T-cell (primary cell): ENCODE measurements around the gene KDM4F. TPM values are rescaled to one million over a fixed set of nuclear protein-coding genes. Genes with fewer than 3 reads are reported as not detected.

Experiments used
- ATAC-seq, 4 experiments: fragments of 200-7000 bp in 3 of 4; fragments of 150-1000 bp in 1 of 4; cut with Tn5 transposase; replicated peaks in 1 of 4; 1 replicate in 3 of 4; 2 replicates in 1 of 4; pipeline ENCODE4 v1.10.0; 2021; ENCODE audit warnings: moderate library complexity in 3 of 4, mild to moderate bottlenecking in 2 of 4, moderate number of reproducible peaks in 1 of 4
- CTCF ChIA-PET, 2 donors: fragments of 300-600 bp; sonication (Branson Sonifier 250); formaldehyde crosslinking; loops; one replicate each; lab custom pipeline; 2022; ENCODE audit warnings: antibody characterized with exemption in 2 of 2; lab: Charles Lee
- POLR2A ChIA-PET, 2 donors: fragments of 300-600 bp; sonication (Branson Sonifier 250); formaldehyde crosslinking; loops; one replicate each; lab custom pipeline; 2022; ENCODE audit warnings: antibody characterized with exemption in 2 of 2; lab: Charles Lee
- DNase-seq, 35 experiments: peaks; one replicate each; pipeline versions ENCODE4 v3.0.0 to v3.0.0-alpha.2; 2013 to 2023
- H3K27ac ChIP-seq: one replicate; pipeline ENCODE4 v1.5.1; 2013; ENCODE audit warnings: low read length
- H3K27me3 ChIP-seq, 2 experiments: replicated peaks in 1 of 2; 1 replicate in 1 of 2; 2 replicates in 1 of 2; pipeline versions ENCODE4 v1.6.1 to v1.7.0; 2013; ENCODE audit warnings: low read length in 1 of 2, mixed read lengths in 1 of 2; ENCODE audit not compliant: control insufficient read depth in 2 of 2, insufficient read depth in 2 of 2; ENCODE audit errors: extremely low read depth in 1 of 2
- H3K36me3 ChIP-seq, 2 donors: 1 replicate in 1 of 2; 2 replicates in 1 of 2; pipeline versions ENCODE4 v1.6.1 to v1.7.0; 2013; ENCODE audit warnings: low read length in 1 of 2; ENCODE audit not compliant: control insufficient read depth in 2 of 2, insufficient read depth in 1 of 2; ENCODE audit errors: extremely low read depth in 1 of 2
- H3K4me1 ChIP-seq, 2 experiments: 1 replicate in 1 of 2; 2 replicates in 1 of 2; pipeline versions ENCODE4 v1.6.1 to v1.7.0; 2013; ENCODE audit warnings: low read length in 2 of 2, mixed read lengths in 1 of 2; ENCODE audit not compliant: insufficient read depth in 2 of 2, control insufficient read depth in 1 of 2; ENCODE audit errors: extremely low read depth in 1 of 2
- H3K4me3 ChIP-seq, 2 donors: 1 replicate in 1 of 2; 2 replicates in 1 of 2; pipeline versions ENCODE4 v1.5.1 to v1.7.0; 2013; ENCODE audit warnings: mild to moderate bottlenecking in 2 of 2, low read length in 1 of 2, moderate library complexity in 1 of 2; ENCODE audit not compliant: control insufficient read depth in 1 of 2; ENCODE audit errors: extremely low read depth in 1 of 2
- H3K9me3 ChIP-seq: 2 replicates; pipeline ENCODE4 v1.7.0; 2013
- H3K27ac Mint-ChIP-seq, 2 donors: one replicate each; pipeline ENCODE4 v1.8.0; 2020 to 2021; ENCODE audit warnings: mild to moderate bottlenecking in 2 of 2, mixed read lengths in 2 of 2
- H3K27me3 Mint-ChIP-seq, 2 donors: one replicate each; pipeline ENCODE4 v1.8.0; 2021 to 2022; ENCODE audit warnings: mixed read lengths in 2 of 2
- H3K36me3 Mint-ChIP-seq: one replicate; pipeline ENCODE4 v1.8.0; 2021; ENCODE audit warnings: mixed read lengths
- H3K4me1 Mint-ChIP-seq, 3 donors: one replicate each; pipeline ENCODE4 v1.8.0; 2020 to 2022; ENCODE audit warnings: mixed read lengths in 3 of 3, mild to moderate bottlenecking in 1 of 3
- H3K4me3 Mint-ChIP-seq, 3 donors: one replicate each; pipeline ENCODE4 v1.8.0; 2020 to 2022; ENCODE audit warnings: mild to moderate bottlenecking in 3 of 3, mixed read lengths in 3 of 3, moderate library complexity in 3 of 3
- H3K9me3 Mint-ChIP-seq, 3 donors: one replicate each; pipeline ENCODE4 v1.8.0; 2020 to 2022; ENCODE audit warnings: mixed read lengths in 3 of 3
- WGBS: methylation state at CpG from one replicate; pipeline ENCODE4 v1.1.5; 2013; ENCODE audit warnings: missing lambda C conversion rate; ENCODE audit not compliant: insufficient coverage; 5-methylcytosine and 5-hydroxymethylcytosine counted together
- total RNA-seq, 35 experiments: library from RNA in 6 of 35; stranded (reverse) in 6 of 35; fragments of 120-200 nt in 1 of 35; gene quantifications; one replicate each; pipeline versions ENCODE4 v1.2.1 to v1.2.4 and lab custom pipeline; 2013 to 2026

Gene KDM4F
- total RNA-seq, 5 donors from 2014 or later (not counting 1 experiment from before 2014, with no cell fraction given): not detected

DNA sequence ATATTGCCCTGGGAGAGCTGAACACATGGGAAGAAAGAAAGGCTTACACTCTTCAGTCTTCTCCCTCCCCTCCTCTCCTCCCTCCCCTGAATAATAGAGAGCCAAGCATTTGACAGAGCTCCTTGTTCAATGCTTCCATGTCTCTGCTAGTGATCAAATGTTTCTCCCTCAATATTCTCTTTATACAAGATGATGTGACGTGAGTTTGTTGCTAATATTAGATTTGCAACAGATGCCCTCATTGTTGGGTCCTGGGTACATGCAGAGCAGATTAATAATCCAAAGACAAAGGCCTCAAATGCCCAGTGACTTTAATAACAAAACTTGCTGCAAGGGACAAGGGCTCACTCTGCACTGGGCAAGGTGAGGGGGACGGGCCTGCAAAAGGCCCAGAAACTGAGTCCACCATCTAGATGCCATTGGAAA, 33.4 kb downstream of the KDM4F start:
- POLR2A ChIA-PET: no interaction called here
- CTCF ChIA-PET: interaction anchor here (0.6 to 0.9 kb wide), 3 partner anchors 12 to 15 kb away, joined by 3 to 8 read pairs (median 3); no protein-coding TSS in a partner anchor
- H3K9me3 ChIP-seq: no peaks in the 10 kb centered on the region
- WGBS: 88% methylated on average over 1 of the region's 2 CpGs
- H3K4me1 ChIP-seq: no peaks in the 10 kb centered on the region
- peaks cover 0 to 6% (median 0%) of the 10 kb centered on the region in 3 donors for H3K4me1 Mint-ChIP-seq
- no peak overlapping the region for H3K27ac Mint-ChIP-seq
- H3K36me3 ChIP-seq: no peaks in the 10 kb centered on the region
- peaks cover 0 to 7% of the 10 kb centered on the region in 2 experiments for H3K27me3 ChIP-seq
- peaks cover 0 to 3% of the 10 kb centered on the region in 2 donors for H3K27me3 Mint-ChIP-seq
- ATAC-seq: no peak
- H3K27ac ChIP-seq: no peak overlapping the region
- no peak overlapping the region for H3K4me3 ChIP-seq
- H3K9me3 Mint-ChIP-seq: no peaks in the 10 kb centered on the region
- H3K36me3 Mint-ChIP-seq: no peaks in the 10 kb centered on the region
- no peak overlapping the region for H3K4me3 Mint-ChIP-seq
- no peak for DNase-seq

DNA sequence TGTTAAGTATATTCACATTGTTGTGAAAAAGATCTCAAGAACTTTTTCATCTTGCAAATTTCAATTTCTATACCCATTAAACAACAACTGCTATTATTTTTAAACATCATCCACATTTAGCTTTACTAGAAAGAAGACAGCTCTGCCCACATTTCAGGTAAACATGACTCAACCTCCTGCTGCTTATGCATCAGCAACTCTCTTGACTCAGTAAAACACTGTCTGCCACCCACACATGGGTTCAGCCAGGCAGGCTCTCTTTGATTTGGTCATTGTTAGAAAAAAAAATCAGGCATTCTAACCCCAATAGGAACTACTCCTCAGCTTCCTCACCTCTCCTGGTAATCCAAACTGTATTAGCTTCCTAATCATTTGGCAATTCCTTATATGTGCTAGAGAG, 35.3 kb downstream of the KDM4F start:
- H3K27ac Mint-ChIP-seq: no peak overlapping the region
- H3K36me3 ChIP-seq: no peaks in the 10 kb centered on the region

DNA sequence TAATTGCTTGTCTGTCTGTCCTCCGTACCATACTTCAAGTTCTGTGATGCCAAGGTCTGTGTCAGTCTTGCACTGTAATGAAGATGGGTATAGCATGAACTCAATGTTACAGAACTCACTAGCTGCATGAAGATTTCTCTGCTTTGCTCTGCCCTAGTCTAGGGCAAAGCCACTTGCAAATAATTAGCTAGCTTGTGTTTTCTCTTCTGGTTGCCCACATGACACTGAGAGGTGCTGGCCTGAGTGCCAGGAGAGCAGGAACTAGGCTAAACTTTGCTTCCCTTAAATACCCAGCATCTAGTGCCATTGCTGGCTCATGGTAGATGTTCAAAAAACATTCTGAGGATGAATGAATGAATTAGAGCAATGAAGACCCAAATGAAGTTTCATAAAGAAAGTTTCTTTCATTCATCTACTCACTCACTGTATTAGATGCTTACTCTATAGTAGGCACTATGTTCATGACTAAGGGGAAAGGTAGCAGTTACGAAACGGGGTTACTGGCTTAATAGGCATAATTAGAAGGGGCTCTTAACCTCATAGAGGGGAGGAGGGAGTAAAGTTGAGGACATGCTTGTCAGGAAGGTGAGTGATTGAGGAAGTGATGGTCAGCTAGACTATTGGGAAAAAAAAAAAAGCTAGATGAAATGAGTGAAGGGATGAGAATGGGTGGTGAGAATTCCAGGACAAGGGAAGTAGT, 36.0 kb downstream of the KDM4F start:
- Mint-ChIP-seq H3K9me3 (no peaks in the 10 kb centered on the region), H3K27me3 (no peaks in the 10 kb centered on the region), H3K4me3 (no peak overlapping the region), H3K27ac (no peak overlapping the region), H3K4me1 (peaks cover 7 to 20% (median 15%) of the 10 kb centered on the region in 3 donors), H3K36me3 (no peaks in the 10 kb centered on the region)
- DNase-seq (no peak), ATAC-seq (no peak)
- POLR2A ChIA-PET: interaction anchor here (0.9 to 1.6 kb wide), 2 partner anchors 9 to 19 kb away, joined by 3 to 5 read pairs; partner anchors contain the start of gene SRSF8 (in 1 of the 2)
- Histone ChIP-seq H3K4me1 (peaks cover 2 to 12% of the 10 kb centered on the region in 2 experiments), H3K27ac (no peak overlapping the region), H3K27me3 (peaks cover 0 to 7% of the 10 kb centered on the region in 2 experiments), H3K36me3 (no peaks in the 10 kb centered on the region), H3K9me3 (no peaks in the 10 kb centered on the region), H3K4me3 (no peak overlapping the region)
- CTCF ChIA-PET: interaction anchor here (0.7 to 1.2 kb wide), 5 partner anchors 8 to 22 kb away, joined by 3 to 6 read pairs (median 3); no protein-coding TSS in a partner anchor
- WGBS: 80% methylated on average over 1 of the region's 3 CpGs

More for the DNA sequence above, 35.3 kb downstream of the KDM4F start:
- Histone ChIP-seq H3K27ac (no peak overlapping the region), H3K9me3 (no peaks in the 10 kb centered on the region), H3K4me3 (no peak overlapping the region), H3K27me3 (peaks cover 0 to 7% of the 10 kb centered on the region in 2 experiments), H3K4me1 (peaks cover 2 to 10% of the 10 kb centered on the region in 2 experiments)
- Mint-ChIP-seq H3K4me1 (peaks cover 6 to 19% (median 13%) of the 10 kb centered on the region in 3 donors), H3K36me3 (no peaks in the 10 kb centered on the region), H3K27me3 (no peaks in the 10 kb centered on the region), H3K9me3 (no peaks in the 10 kb centered on the region), H3K4me3 (no peak overlapping the region)
- CTCF ChIA-PET: interaction anchor here (1.0 to 1.2 kb wide), 4 partner anchors 9 to 17 kb away, joined by 3 to 6 read pairs (median 4); no protein-coding TSS in a partner anchor
- no peak for ATAC-seq
- DNase-seq: no peak
- POLR2A ChIA-PET: interaction anchor here (0.5 to 1.6 kb wide), 3 partner anchors 8 to 674 kb away, joined by 3 to 9 read pairs (median 5); partner anchors contain the start of gene SRSF8 (in 1 of the 2)

DNA sequence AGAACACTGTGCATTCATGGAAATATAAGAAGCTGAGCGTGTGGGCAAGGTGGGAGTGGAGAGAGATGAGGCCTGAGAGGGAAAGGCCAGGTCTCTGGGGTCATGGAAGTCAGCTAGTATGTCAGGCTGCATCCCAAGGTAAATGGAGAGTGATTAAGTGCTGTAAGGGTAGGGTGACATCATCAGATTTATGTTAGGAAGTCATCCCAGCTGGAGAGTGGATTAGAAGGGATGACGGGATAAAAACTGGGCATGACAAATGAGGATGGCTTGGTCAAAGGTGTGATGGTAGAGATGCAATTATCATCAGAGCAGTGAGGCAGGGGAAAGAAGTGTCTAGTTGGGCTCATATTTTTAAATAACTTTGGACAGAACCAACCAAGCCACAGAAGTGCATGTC, 36.9 kb downstream of the KDM4F start:
- POLR2A ChIA-PET: interaction anchor here in 1 of 2 donors (1.6 kb wide), 1 partner anchor 10 kb away, joined by 3 read pairs; no protein-coding TSS in a partner anchor

DNA sequence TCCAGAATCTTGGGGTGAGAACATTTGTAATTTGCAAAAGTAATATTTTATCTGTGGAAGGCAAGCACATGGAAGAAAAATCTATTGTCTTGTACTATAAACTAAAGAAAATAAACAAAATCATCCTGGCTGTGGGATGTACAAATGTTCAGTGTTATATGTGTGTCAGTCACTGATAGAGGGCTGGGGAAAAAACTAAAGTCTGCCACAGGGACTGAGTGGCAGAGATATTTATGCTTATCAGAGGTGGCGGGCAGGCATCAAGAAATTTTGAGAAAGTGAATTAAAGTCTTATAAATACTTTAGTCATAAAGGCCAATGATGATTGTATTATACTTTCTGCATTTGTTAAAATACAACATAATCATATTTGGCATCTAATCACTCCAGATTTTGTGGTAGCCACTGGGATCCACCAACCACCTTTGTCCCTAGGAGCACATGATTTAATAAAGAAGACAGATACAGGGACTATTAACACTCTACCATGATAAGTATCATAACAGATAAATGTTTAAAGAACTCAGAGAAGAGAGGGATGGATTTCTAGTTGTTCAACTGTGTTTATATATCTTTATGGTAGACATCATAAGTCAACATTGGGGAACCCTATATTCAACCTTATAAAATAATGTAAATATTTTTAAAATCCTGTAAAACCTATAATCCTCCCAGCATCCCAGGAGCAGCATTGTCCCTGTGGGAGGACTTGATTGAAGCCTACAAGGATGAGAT, 37.8 kb downstream of the KDM4F start:
- CTCF ChIA-PET: interaction anchor here in 1 of 2 donors (1.0 kb wide), 1 partner anchor 17 kb away, joined by 4 read pairs; no protein-coding TSS in a partner anchor

More for the DNA sequence above, 36.9 kb downstream of the KDM4F start:
- H3K36me3 ChIP-seq: no peaks in the 10 kb centered on the region
- no peaks in the 10 kb centered on the region for H3K9me3 Mint-ChIP-seq
- DNase-seq (no peak), ATAC-seq (no peak)
- no peak overlapping the region for H3K27ac Mint-ChIP-seq
- peaks cover 0 to 4% of the 10 kb centered on the region in 2 experiments for H3K27me3 ChIP-seq
- H3K27ac ChIP-seq: no peak overlapping the region
- peaks cover 5 to 21% of the 10 kb centered on the region in 2 experiments for H3K4me1 ChIP-seq
- H3K4me1 Mint-ChIP-seq: peaks cover 16 to 29% (median 24%) of the 10 kb centered on the region in 3 donors
- no peaks in the 10 kb centered on the region for H3K36me3 Mint-ChIP-seq
- no peaks in the 10 kb centered on the region for H3K27me3 Mint-ChIP-seq
- H3K9me3 ChIP-seq: no peaks in the 10 kb centered on the region
- no peak overlapping the region for H3K4me3 ChIP-seq
- CTCF ChIA-PET: interaction anchor here (0.5 to 0.7 kb wide), 2 partner anchors 21 to 1326 kb away, joined by 3 read pairs; no protein-coding TSS in a partner anchor
- H3K4me3 Mint-ChIP-seq: no peak overlapping the region
- 94% methylated on average over 2 of the region's 2 CpGs for WGBS

More for the DNA sequence above, 37.8 kb downstream of the KDM4F start:
- H3K9me3 Mint-ChIP-seq: no peaks in the 10 kb centered on the region
- Histone ChIP-seq H3K27me3 (no peaks in the 10 kb centered on the region), H3K36me3 (no peaks in the 10 kb centered on the region), H3K9me3 (no peaks in the 10 kb centered on the region), H3K4me3 (no peak overlapping the region), H3K4me1 (peaks cover 5 to 22% of the 10 kb centered on the region in 2 experiments), H3K27ac (no peak overlapping the region)
- H3K36me3 Mint-ChIP-seq: no peaks in the 10 kb centered on the region
- no peaks in the 10 kb centered on the region for H3K27me3 Mint-ChIP-seq
- H3K4me1 Mint-ChIP-seq: peaks cover 24 to 37% (median 32%) of the 10 kb centered on the region in 3 donors
- WGBS: no CpG with 5 or more reads among the region's 1 CpG
- peak overlapping the region in 1 of 2 donors; percentile 66 for H3K27ac Mint-ChIP-seq
- DNase-seq: no peak
- no peak for ATAC-seq
- no peak overlapping the region for H3K4me3 Mint-ChIP-seq
- POLR2A ChIA-PET: no interaction called here
